WI38 (cell line): ENCODE data around the gene USP33.
A peak's percentile ranks its signal among the peaks of the same experiment; 100 is the strongest.
"Not testable (repeated sequence)": the region's sequence is repeated elsewhere in the genome, so short reads cannot be mapped to it uniquely, and the experiment has no call there.

Experiments used
- H3K4me3 ChIP-seq: 2 replicates; pipeline ENCODE4 v1.5.1; 2011; ENCODE audit warnings: low read depth, mild to moderate bottlenecking, control low read depth, low read length
- CTCF ChIP-seq: IDR thresholded peaks from 2 replicates; pipeline ENCODE4 v1.5.1; 2012; ENCODE audit warnings: low read depth, mild to moderate bottlenecking, control low read depth, low read length

Gene USP33

DNA sequence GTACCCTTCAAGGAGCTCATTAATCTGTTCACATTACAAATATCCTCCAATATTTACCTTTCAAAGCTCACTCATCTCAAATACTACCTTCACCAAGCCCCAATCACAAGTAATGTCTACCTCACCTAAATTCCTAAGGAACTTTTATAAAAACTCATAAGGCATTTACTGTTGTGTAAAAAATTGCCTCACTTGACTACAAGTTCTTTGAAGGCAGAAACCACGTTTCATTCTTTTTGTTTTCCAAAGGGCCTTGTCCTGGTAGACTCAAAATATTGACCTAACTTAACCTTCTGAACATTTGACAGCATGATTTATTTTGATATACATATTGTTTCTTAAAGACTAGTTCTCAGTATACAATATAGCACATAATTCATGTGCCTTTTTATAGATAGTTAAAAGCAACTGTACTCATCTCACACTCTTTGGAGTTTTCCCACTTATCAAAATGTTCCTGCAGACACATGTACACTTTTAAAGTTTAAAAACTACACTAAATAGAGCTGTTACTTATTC, 2.5 kb downstream of the USP33 start:
- no peak for TF ChIP-seq CTCF

GRCh38 chr1:77756052-77756754, 3.4 kb downstream of the USP33 start:
- H3K4me3 ChIP-seq = no peak overlapping the region
- TF ChIP-seq CTCF = no peak

More for the DNA sequence above, 2.5 kb downstream of the USP33 start:
- peak overlapping the region; percentile 20 for H3K4me3 ChIP-seq

GRCh38 chr1:77749489-77749888, 10.2 kb downstream of the USP33 start:
- H3K4me3 ChIP-seq = not testable (repeated sequence)

- H3K4me3 ChIP-seq = no peak overlapping the region
- TF ChIP-seq CTCF = no peak
Observed at GRCh38 chr1:77744576-77744975, 15.1 kb downstream of the USP33 start.

- no peak for TF ChIP-seq CTCF
- no peak overlapping the region for H3K4me3 ChIP-seq
Observed at GRCh38 chr1:77742011-77742555, 17.6 kb downstream of the USP33 start.

DNA sequence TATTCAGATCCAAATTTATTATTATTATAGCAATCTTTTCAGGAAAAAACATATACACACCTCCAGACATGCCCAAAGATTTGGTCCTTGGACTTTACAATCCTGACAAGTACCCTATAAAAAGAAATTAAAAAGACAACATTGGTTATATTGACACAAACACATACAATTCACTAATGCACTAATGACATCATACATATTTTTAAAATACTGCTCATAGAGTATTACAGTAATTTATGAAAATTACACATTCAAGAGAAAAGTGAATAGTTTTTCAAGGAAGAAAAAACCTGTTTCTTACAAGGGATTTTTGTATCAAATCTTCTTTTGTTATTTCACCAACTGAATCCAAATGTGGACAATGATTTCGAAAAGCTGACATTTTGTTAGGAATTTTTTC, 18.3 kb downstream of the USP33 start:
- TF ChIP-seq CTCF = no peak
- no peak overlapping the region for H3K4me3 ChIP-seq

GRCh38 chr1:77739235-77739634, 20.4 kb downstream of the USP33 start:
- no peak overlapping the region for H3K4me3 ChIP-seq
- no peak for TF ChIP-seq CTCF

- no peak for TF ChIP-seq CTCF
- no peak overlapping the region for H3K4me3 ChIP-seq
Observed at GRCh38 chr1:77732090-77732489, 27.6 kb downstream of the USP33 start.
